Esophagus muscularis mucosa (tissue), 4 donors: ENCODE results near the gene GCGR. TPM values are rescaled to one million over a fixed set of nuclear protein-coding genes. Genes with fewer than 3 reads are reported as not detected.
A peak's percentile ranks its signal among the peaks of the same experiment; 100 is the strongest.

Experiments
- DNase-seq: peaks from one replicate; pipeline ENCODE4 v3.0.0-alpha.2; 2017; ENCODE audit errors: extremely low spot score
- H3K27ac ChIP-seq, 4 donors: fragments of 200-600 bp; sonication (generic); replicated peaks in 1 of 4; 1 replicate in 3 of 4; 2 replicates in 1 of 4; pipeline ENCODE4 v1.5.1; 2016 to 2019; ENCODE audit warnings: mild to moderate bottlenecking in 1 of 4
- H3K27me3 ChIP-seq, 4 donors: fragments of 200-600 bp; sonication (generic); one replicate each; pipeline versions ENCODE4 v1.5.1 to v1.6.0; 2016 to 2019
- H3K36me3 ChIP-seq, 4 donors: fragments of 200-600 bp; sonication (generic); one replicate each; pipeline ENCODE4 v1.5.1; 2016 to 2019
- H3K4me1 ChIP-seq, 4 donors: fragments of 200-600 bp; sonication (generic); one replicate each; pipeline ENCODE4 v1.5.1; 2016 to 2019
- H3K4me3 ChIP-seq, 4 donors: fragments of 200-600 bp; sonication (generic); 1 replicate in 2 of 4; 2 replicates in 2 of 4; pipeline ENCODE4 v1.5.1; 2016 to 2019; ENCODE audit warnings: mild to moderate bottlenecking in 4 of 4, moderate library complexity in 1 of 4
- H3K9me3 ChIP-seq, 4 donors: fragments of 200-600 bp; sonication (generic); 1 replicate in 3 of 4; 2 replicates in 1 of 4; pipeline ENCODE4 v1.5.1; 2016 to 2019
- EP300 ChIP-seq: sonication (generic); formaldehyde crosslinking; IDR thresholded peaks from one replicate; pipeline ENCODE4 v1.6.1; 2017; ENCODE audit warnings: antibody characterized with exemption
- POLR2A ChIP-seq: fragments of 450-650 bp; IDR thresholded peaks from one replicate; pipeline ENCODE4 v1.6.1; 2017; ENCODE audit warnings: antibody characterized with exemption, moderate library complexity, mild to moderate bottlenecking, low read depth
- POLR2AphosphoS5 ChIP-seq, 2 donors: sonication (generic); formaldehyde crosslinking; IDR thresholded peaks; one replicate each; pipeline ENCODE4 v1.6.1; 2017; ENCODE audit warnings: antibody characterized with exemption in 2 of 2
- WGBS: methylation state at CpG from one replicate; pipeline ENCODE4 v1.1.5; 2018; 5-methylcytosine and 5-hydroxymethylcytosine counted together
- intact Hi-C: fragments of 100-400 bp; cut with DNase I; formaldehyde crosslinking; loops from one replicate; pipeline ENCODE4 v1.15.1; 2023
- total RNA-seq, 4 donors: library from RNA; depleted of rRNA; stranded (reverse); fragments of >200 nt; gene quantifications; one replicate each; pipeline versions ENCODE4 v1.1.0 to v1.2.1, GENCODE V29; 2016
- TF ChIP-seq, protein P1 (sequence below), 3 experiments: fragments of 200-600 bp in 2 of 3; fragments of 450-650 bp in 1 of 3; sonication (generic) in 2 of 3; IDR thresholded peaks; one replicate each; pipeline ENCODE4 v1.5.1; 2017 to 2019; ENCODE audit warnings: antibody characterized with exemption in 3 of 3, mild to moderate bottlenecking in 2 of 3, moderate library complexity in 1 of 3

The GCGR gene
- total RNA-seq, 4 donors from 2014 or later = 0.17 to 0.40 TPM; not detected in 2

DNA sequence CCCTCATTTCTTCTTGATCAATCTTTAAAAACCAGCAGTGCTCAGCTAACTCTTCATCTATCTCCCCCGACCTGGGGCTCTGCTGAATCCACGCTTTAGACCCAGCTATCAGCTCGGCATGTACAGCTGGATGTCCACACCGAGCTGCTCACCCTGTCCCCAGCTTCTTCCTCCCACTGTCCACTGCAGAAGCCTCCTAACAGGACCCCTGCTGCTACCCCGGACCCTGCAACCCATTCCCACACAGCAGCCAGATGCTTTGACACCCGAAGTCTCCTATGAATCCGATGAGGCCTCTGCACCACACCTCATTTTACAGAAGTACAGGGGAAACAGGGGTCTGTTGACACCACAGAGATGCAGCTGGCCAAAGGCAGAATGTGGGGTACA lies 13.8 kb downstream of the GCGR start:
- Histone ChIP-seq H3K27ac (no peak overlapping the region), H3K36me3 (peaks cover 0 to 7% (median 5%) of the 10 kb centered on the region in 4 donors), H3K9me3 (no peaks in the 10 kb centered on the region), H3K4me1 (peaks cover 16 to 21% (median 18%) of the 10 kb centered on the region in 4 donors), H3K4me3 (no peak overlapping the region), H3K27me3 (peaks cover 0 to 62% (median 0%) of the 10 kb centered on the region in 4 donors)
- WGBS = 39% methylated on average over 7 of the region's 7 CpGs
- intact Hi-C loops = no loop called here
- DNase-seq = no peak
- TF ChIP-seq EP300 (no peak), POLR2A (no peak), POLR2AphosphoS5 (IDR thresholded peaks at IDR 0.05) (no peak)
- TF ChIP-seq, protein P1, sequence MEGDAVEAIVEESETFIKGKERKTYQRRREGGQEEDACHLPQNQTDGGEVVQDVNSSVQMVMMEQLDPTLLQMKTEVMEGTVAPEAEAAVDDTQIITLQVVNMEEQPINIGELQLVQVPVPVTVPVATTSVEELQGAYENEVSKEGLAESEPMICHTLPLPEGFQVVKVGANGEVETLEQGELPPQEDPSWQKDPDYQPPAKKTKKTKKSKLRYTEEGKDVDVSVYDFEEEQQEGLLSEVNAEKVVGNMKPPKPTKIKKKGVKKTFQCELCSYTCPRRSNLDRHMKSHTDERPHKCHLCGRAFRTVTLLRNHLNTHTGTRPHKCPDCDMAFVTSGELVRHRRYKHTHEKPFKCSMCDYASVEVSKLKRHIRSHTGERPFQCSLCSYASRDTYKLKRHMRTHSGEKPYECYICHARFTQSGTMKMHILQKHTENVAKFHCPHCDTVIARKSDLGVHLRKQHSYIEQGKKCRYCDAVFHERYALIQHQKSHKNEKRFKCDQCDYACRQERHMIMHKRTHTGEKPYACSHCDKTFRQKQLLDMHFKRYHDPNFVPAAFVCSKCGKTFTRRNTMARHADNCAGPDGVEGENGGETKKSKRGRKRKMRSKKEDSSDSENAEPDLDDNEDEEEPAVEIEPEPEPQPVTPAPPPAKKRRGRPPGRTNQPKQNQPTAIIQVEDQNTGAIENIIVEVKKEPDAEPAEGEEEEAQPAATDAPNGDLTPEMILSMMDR (IDR thresholded peaks at IDR 0.05) = no peak

DNA sequence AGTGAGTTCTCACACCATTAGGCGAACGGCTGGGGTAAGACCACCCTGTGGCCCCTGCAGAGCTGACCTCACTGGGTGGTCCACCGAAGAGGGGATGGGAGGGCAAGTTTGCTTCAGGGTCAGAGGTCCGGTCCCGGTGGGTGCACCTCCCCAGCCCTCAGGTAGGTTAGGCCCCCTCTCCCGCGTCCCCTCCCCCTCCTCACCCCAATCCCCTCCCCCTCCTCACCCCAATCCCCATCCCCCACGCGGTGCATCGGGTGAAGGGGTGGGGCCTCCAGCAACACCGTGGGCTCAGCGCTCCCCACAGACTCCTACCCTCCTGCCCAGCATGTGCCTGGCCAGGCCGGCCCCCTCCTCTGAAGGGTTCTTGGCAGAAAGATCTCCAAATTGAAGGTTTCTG lies 15.8 kb downstream of the GCGR start:
- H3K36me3 ChIP-seq = peaks cover 9 to 27% (median 19%) of the 10 kb centered on the region in 4 donors

DNA sequence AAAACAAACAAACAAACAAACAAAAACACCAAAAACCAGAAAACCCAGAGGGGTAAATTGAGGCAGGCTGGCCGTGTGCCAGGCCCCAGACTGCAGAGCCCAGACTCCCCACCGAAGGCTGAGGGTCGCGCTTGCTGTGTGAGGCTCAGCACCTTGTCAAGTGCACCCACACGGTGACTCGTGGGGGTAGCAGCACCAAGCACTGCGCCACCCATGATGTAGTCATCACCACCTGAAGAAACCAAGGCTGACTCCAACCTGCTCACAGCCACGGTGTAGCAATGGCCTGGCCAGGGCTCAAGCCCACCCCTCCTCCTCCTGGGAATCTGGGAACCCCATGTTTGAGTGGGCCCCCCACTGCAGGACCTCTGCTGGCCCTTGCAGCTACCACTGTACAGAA lies 17.2 kb downstream of the GCGR start:
- no peak for DNase-seq
- Histone ChIP-seq H3K36me3 (peaks cover 9 to 31% (median 21%) of the 10 kb centered on the region in 4 donors), H3K27me3 (peaks cover 0 to 29% (median 0%) of the 10 kb centered on the region in 4 donors), H3K9me3 (no peaks in the 10 kb centered on the region), H3K27ac (peak overlapping the region; percentile 77 to 84 (median 80)), H3K4me3 (no peak overlapping the region), H3K4me1 (peaks cover 19 to 52% (median 23%) of the 10 kb centered on the region in 4 donors)
- intact Hi-C loops = no loop called here
- 81% methylated on average over 8 of the region's 8 CpGs for WGBS
- no peak for TF ChIP-seq EP300
- TF ChIP-seq POLR2A = no peak
- TF ChIP-seq, protein P1 (IDR thresholded peaks at IDR 0.05) = no peak
- TF ChIP-seq POLR2AphosphoS5 (IDR thresholded peaks at IDR 0.05) = no peak

More for the DNA sequence above, 15.8 kb downstream of the GCGR start:
- Histone ChIP-seq H3K4me3 (no peak overlapping the region), H3K27ac (no peak overlapping the region), H3K4me1 (peaks cover 18 to 38% (median 19%) of the 10 kb centered on the region in 4 donors), H3K9me3 (no peaks in the 10 kb centered on the region), H3K27me3 (peaks cover 0 to 44% (median 0%) of the 10 kb centered on the region in 4 donors)
- TF ChIP-seq EP300 (no peak), POLR2A (no peak), POLR2AphosphoS5 (IDR thresholded peaks at IDR 0.05) (no peak)
- TF ChIP-seq, protein P1 (IDR thresholded peaks at IDR 0.05) = no peak
- 20% methylated on average over 3 of the region's 13 CpGs for WGBS
- no peak for DNase-seq
- intact Hi-C loops = no loop called here

DNA sequence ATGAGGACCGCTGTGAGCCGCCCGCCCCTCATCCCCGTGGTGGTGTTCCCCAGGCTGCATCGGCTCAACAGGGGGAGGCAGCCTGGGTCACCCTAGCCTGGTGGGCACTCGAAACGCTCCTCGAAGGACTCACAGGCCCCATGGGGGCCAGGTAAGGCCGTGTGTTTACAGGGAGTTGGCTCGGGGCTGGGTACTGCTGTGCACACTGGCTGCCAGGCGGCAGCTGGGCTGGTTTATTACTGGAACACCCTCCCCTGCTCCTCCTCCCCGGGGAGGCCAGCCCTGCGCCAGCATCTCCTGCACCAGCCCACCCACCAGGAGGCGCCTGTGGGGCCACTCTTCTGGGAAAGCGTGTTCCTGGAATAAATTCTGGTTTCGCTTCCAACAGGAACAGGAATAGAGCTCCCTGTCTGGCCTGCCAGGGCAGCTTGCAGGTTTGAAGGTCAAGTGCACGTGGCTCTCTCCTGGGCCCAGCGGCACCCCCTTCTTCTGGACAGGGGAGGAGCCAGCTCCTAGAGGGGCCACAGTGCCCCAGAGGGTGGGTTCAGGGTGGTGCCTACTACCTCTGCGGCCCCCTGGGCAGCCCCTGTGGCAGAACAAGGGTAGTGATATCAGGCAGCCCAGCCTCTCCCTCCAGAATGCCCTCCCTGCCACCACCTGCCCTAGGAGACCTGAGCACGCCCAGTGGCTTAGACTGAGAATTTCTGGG lies 17.8 kb downstream of the GCGR start:
- peaks cover 0 to 23% (median 0%) of the 10 kb centered on the region in 4 donors for H3K27me3 ChIP-seq
- H3K36me3 ChIP-seq = peaks cover 9 to 31% (median 21%) of the 10 kb centered on the region in 4 donors
- TF ChIP-seq EP300 (peak; percentile 35), POLR2AphosphoS5 (IDR thresholded peaks at IDR 0.05) (peak; percentile 71 to 88), POLR2A (no peak)
- TF ChIP-seq, protein P1 (IDR thresholded peaks at IDR 0.05) = peak; percentile 62 to 75 (median 69)
- intact Hi-C loops = no loop called here
- H3K4me1 ChIP-seq = peaks cover 19 to 52% (median 24%) of the 10 kb centered on the region in 4 donors
- no peak for DNase-seq
- peak overlapping the region; percentile 77 to 84 (median 80) for H3K27ac ChIP-seq
- no peaks in the 10 kb centered on the region for H3K9me3 ChIP-seq
- WGBS = 45% methylated on average over 8 of the region's 20 CpGs
- H3K4me3 ChIP-seq = no peak overlapping the region

DNA sequence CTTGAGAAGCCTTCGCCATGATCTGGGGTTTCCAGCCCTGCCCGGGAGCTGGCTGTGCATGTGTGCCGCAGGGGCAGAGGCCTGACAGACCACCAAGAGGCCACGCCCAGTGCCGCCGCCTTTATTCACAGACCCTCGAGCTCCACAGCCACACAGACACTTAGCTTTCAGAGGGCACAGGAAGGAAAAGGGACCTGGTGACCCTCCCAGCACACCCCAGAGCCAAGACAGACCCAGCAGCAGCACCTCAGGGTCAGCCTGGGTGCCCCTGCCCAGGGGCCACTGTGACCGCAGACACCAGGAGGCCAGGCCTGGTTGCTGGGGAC lies 18.3 kb downstream of the GCGR start:
- WGBS = no CpG with 5 or more reads among the region's 8 CpGs
- no peak for DNase-seq
- Histone ChIP-seq H3K36me3 (peaks cover 9 to 31% (median 21%) of the 10 kb centered on the region in 4 donors), H3K9me3 (no peaks in the 10 kb centered on the region), H3K4me1 (peaks cover 19 to 52% (median 24%) of the 10 kb centered on the region in 4 donors), H3K27me3 (peaks cover 0 to 18% (median 0%) of the 10 kb centered on the region in 4 donors), H3K4me3 (no peak overlapping the region), H3K27ac (peak overlapping the region; percentile 77 to 84 (median 80))
- TF ChIP-seq, protein P1 (IDR thresholded peaks at IDR 0.05) = no peak
- no peak for TF ChIP-seq EP300
- TF ChIP-seq POLR2AphosphoS5 (IDR thresholded peaks at IDR 0.05) = no peak
- no peak for TF ChIP-seq POLR2A
- intact Hi-C loops = no loop called here
